HG03135 (cell line): ENCODE data around the gene ZFR.

Experiments used
- ATAC-seq: cut with Tn5 transposase; IDR thresholded peaks from one replicate; pipeline ENCODE4 v1.9.1; 2021; ENCODE audit warnings: mild to moderate bottlenecking, moderate library complexity; ENCODE audit not compliant: unreplicated experiment

The ZFR gene

GRCh38 chr5:32444431-32445286, at the start of gene ZFR:
TSS of gene ZFR (minus strand) at chr5:32444740. CDS start at chr5:32444658, 82 bp downstream.
- ATAC-seq = peak; percentile 77

DNA sequence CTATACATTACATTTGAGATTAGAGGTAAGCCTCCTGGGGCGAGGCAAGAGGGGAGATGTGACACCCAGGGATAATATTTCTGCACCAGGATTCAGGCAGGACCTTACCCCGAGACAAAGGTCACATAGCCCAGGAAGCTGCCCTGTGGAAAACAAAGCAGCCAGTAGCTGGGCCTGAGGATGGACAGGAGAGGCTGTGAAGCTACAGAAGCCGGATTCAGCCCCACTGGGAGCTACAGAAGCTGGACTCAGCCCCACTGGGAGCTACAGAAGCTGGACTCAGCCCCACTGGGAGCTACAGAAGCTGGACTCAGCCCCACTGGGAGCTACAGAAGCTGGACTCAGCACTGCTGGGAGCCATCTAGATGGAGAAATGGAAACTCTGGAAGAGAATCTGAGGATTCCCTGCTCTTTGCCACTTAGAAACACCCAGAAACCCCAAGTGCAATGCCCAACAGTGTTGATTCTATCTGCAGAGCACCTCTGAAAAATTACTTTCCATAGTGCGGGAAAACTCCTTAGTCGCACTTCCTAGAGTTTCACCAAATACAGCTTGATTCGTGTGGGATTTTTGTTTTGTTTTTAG, 46.5 kb upstream of the ZFR start:
- no peak for ATAC-seq

DNA sequence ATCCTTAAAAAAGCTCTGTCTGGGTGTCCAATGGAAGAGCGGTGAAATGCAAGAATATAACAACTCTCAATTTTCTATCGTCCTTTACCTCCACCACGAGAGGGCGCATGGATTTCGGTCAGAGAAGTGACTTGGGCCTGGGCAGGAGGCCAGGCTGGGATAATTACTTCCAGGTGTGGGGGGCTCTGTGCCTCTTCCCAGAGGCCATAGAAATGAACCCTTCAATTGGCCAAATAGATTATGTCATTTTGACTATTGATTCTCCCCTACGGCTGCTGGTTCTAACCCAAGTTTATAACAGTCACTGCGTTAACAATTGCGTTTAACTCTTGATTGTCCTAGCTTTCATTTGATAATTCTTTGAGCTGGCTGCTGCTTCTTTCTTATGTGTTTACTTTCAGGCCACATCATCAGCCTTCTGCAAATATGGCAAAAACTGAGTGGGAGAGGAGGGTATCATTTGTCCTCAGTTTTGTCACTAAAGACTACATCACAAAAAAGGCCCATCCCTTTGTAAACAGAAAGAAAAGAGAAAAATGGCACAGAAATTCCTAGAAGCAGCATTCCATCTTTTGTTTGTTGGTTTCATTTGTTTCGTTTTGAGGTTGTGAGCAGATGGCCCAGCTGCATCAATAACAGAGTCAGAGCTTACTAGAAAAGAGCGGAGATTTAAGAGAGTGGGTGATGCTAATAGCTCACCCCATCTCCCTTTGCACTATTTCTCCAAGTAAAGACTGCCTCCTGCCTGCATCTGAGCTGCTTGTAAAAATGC, 45.4 kb upstream of the ZFR start:
- ATAC-seq = no peak

GRCh38 chr5:32487424-32487823, 42.9 kb upstream of the ZFR start:
- no peak for ATAC-seq

GRCh38 chr5:32487008-32487407, 42.5 kb upstream of the ZFR start:
- ATAC-seq = no peak

- ATAC-seq = no peak
These were observed 37.7 kb upstream of the ZFR start for GRCh38 chr5:32482193-32482592.

GRCh38 chr5:32479096-32479495, 34.6 kb upstream of the ZFR start:
- no peak for ATAC-seq

DNA sequence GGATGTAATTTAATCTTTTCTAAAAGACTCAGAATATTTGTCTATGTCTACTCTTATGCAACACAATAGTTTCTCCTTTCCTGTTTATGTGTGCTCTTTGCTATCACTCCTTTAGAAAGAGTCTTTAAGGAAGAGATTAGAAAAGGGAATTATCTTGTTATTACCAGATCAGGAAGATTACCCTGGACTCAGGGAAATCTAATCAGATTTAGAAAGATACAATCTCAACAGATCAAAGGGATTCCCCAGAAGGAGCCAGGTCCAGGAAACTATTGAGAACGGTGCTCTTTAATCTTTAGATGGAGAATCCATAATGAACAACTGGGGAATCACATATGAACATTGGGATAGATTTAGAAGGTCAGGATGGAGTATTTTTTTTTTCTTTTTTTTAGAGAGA, 32.4 kb upstream of the ZFR start:
- no peak for ATAC-seq

DNA sequence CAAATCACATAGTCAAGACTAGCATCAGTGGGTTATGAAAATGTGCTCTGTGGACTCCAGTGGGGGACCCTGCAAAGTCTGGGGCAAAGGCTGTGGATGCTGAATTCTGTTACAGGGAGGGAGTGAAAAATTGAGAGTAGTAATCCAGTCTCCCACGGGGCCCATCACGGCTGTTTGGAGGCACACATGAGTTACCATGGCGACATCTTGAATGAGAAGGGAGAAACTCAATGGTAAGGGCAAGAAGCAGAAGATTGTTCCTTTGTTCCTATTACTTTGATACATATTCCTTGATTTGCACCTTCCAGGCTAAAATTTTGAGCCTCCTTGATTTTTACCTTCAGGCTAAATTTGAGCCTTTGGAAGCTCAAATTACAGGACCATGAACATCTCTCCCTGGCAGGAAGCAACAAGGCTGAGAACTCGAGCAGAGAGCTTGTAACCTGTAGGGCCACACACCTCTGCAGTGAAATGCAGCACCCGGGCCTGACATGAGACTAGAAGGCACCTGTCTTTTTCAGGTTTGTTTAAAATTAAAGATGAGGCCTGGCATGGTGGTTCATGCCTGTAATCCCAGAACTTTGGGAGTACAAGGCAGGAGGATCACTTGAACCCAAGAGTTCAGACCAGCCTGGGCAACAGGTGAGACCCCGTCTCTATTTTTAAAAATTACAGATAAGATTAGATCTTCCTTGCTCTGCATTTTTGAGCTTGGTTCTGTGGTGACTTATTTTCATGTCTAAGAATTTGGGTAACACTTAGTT, 31.0 kb upstream of the ZFR start:
- ATAC-seq = no peak

- no peak for ATAC-seq
These were observed 29.8 kb upstream of the ZFR start for GRCh38 chr5:32474209-32474854.

- ATAC-seq = no peak
These were observed 28.5 kb upstream of the ZFR start for GRCh38 chr5:32473072-32473471.

DNA sequence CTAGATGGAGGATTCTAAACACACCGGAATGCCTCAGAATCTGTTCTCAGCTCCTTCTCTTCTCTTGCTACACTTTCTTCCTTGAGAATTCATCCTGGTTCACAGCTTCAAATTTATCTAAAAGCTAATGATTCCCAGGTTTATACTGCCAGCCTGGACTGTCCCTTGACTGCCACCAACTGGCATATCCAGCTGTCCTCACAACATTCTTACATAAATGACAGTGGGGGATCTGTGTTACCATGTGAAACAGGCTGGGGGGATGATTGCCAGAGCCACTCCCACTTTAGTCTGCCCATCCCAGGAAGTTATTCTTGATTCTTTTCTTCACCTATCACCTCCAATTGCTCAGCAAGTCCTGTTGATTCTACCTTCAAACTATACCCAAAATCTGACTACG, 27.2 kb upstream of the ZFR start:
- no peak for ATAC-seq

GRCh38 chr5:32465076-32465475, 20.5 kb upstream of the ZFR start:
- ATAC-seq = no peak

DNA sequence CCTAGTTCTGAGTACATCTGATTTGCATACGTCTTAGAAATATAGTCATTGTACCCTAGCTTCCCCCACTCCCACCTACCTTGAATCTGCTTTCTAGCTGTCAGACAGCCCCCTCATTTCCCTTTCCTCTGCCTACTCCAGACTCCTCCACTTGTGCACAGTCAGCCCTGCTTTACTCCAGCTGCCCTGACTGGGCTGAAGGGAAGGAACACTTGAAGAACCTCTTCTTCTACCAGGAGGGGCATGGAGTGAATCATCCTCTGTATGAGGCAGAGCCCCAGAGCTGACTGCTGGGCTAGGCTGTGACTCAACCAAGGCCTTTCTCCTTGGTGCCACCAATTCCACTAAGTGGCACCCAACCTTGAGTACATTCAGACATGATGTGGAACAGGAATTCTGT, 18.1 kb upstream of the ZFR start:
- ATAC-seq = no peak

DNA sequence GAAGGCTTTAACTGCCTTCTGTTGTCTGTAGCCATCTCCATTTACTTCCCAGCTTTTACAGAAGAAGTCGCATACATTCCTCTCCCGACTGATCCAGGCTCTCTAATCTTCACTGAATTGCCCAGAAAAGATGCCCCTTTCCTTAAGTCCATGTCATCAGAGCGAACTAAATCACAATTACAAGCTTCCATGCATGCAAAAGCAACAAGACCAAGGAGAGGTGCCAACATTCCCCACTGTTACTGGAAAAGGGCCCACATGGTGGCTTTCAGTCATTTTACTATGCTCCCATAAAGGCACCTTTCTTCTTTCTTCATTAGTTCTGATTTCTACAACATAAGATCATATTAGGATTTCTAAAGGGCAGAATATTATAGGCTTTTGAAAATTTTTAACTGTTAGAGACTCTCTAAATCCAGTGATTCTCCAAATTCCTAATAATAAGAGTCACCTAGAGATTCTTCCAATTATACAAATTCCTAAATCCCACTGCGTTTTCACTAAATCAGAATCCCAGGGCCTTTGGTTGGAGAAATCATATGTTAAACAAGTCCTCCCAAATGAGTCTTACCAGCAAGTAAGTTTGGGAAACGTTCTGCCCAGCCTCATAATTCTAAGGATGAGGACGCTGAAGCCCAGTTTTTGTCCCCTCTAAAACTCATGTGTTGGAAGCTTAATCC, 17.0 kb upstream of the ZFR start:
- ATAC-seq = no peak

- no peak for ATAC-seq
These were observed 16.2 kb upstream of the ZFR start for GRCh38 chr5:32460702-32461101.

GRCh38 chr5:32458880-32459495, 14.4 kb upstream of the ZFR start:
- ATAC-seq = no peak

- ATAC-seq = no peak
These were observed 10.8 kb upstream of the ZFR start for GRCh38 chr5:32455311-32455710.

- no peak for ATAC-seq
These were observed 10.3 kb upstream of the ZFR start for GRCh38 chr5:32454821-32455220.

GRCh38 chr5:32453916-32454315, 9.4 kb upstream of the ZFR start:
- no peak for ATAC-seq
